Eye (tissue), 1 donor: Measurements from ENCODE around the gene TOMM22.
A peak's percentile ranks its signal among the peaks of the same experiment; 100 is the strongest.
"Not testable (repeated sequence)": the region's sequence is repeated elsewhere in the genome, so short reads cannot be mapped to it uniquely, and the experiment has no call there.

ENCODE experiments used
- DNase-seq: peaks from one replicate; pipeline ENCODE4 v3.0.0-alpha.2; 2015

The TOMM22 gene

GRCh38 chr22:38681582-38682335 lies at the start of gene TOMM22:
Gene TOMM22, plus strand, starts transcription at chr22:38681957. Its CDS starts 22 bp downstream, at chr22:38681979.
- peak; percentile 93 for DNase-seq

- DNase-seq, result no peak
Measured at GRCh38 chr22:38632528-38632927, 49.2 kb upstream of the TOMM22 start.

GRCh38 chr22:38638216-38638615 lies 43.5 kb upstream of the TOMM22 start:
- no peak for DNase-seq

GRCh38 chr22:38638728-38639127 lies 43.0 kb upstream of the TOMM22 start:
- no peak for DNase-seq

- no peak for DNase-seq
Measured at GRCh38 chr22:38641476-38642040, 40.2 kb upstream of the TOMM22 start.

GRCh38 chr22:38644245-38644644 lies 37.5 kb upstream of the TOMM22 start:
- DNase-seq, result not testable (repeated sequence)

- no peak for DNase-seq
Measured at GRCh38 chr22:38645430-38645829, 36.3 kb upstream of the TOMM22 start.

GRCh38 chr22:38649841-38650522 lies 31.8 kb upstream of the TOMM22 start:
- no peak for DNase-seq

- no peak for DNase-seq
Measured at GRCh38 chr22:38652859-38653258, 28.9 kb upstream of the TOMM22 start.

GRCh38 chr22:38653741-38654140 lies 28.0 kb upstream of the TOMM22 start:
- no peak for DNase-seq

- DNase-seq, result no peak
Measured at GRCh38 chr22:38655519-38656255, 26.1 kb upstream of the TOMM22 start.

GRCh38 chr22:38656256-38657044 lies 25.3 kb upstream of the TOMM22 start, which contains the start of the genes CBY1 and FAM227A:
Gene CBY1, plus strand, starts transcription at chr22:38656638. Its CDS starts 11,417 bp downstream, at chr22:38668055.
Gene FAM227A, minus strand, starts transcription at chr22:38656392. Its CDS starts 6,224 bp downstream, at chr22:38650168.
- DNase-seq, result peak; percentile 98

GRCh38 chr22:38657045-38657909 lies 24.5 kb upstream of the TOMM22 start:
- peak; percentile 59 for DNase-seq

- DNase-seq, result no peak
Measured at GRCh38 chr22:38674888-38675287, 6.9 kb upstream of the TOMM22 start.

GRCh38 chr22:38675833-38676232 lies 5.9 kb upstream of the TOMM22 start:
- DNase-seq, result no peak

GRCh38 chr22:38684895-38685294 lies 3.1 kb downstream of the TOMM22 start:
- DNase-seq, result no peak

- DNase-seq, result no peak
Measured at GRCh38 chr22:38685761-38686160, 4.0 kb downstream of the TOMM22 start.

GRCh38 chr22:38689651-38690050 lies 7.9 kb downstream of the TOMM22 start:
- no peak for DNase-seq

- DNase-seq, result no peak
Measured at GRCh38 chr22:38694049-38694448, 12.3 kb downstream of the TOMM22 start.

GRCh38 chr22:38694940-38695339 lies 13.2 kb downstream of the TOMM22 start:
- no peak for DNase-seq
